ENCODE data around the gene SERINC3. TPM values are rescaled to one million over a fixed set of nuclear protein-coding genes. Genes with fewer than 3 reads are reported as not detected.

The SERINC3 gene
- total RNA-seq, 3 donors from 2014 or later: 91.1 to 254 (median 100) TPM

DNA sequence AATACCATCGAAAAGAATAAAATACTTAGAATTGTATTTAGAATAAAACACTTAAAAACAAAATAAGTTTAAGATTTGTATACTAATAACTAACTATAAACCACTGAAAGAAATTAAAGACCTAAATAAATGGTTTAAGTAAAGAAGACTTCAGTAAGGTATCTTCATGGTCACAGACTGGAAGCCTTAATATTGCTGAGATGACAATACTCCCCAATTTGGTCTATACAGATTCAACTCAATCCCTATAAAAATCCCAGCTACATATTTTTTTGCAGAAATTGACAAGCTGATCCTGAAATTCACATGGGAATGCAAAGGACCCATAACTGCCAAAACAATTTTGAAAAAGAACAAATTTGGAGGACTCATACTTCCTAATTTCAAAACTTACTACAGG lies 18.9 kb downstream of the SERINC3 start:
- no peaks in the 10 kb centered on the region for H3K4me1 ChIP-seq
- H3K27ac ChIP-seq: no peak overlapping the region
- no peaks in the 10 kb centered on the region for H3K9me3 ChIP-seq
- intact Hi-C loops (cut with DNase I; ENCODE audit: low total_unique reads): no loop called here
- peaks cover 12% of the 10 kb centered on the region for H3K36me3 ChIP-seq
- H3K27me3 ChIP-seq: no peaks in the 10 kb centered on the region
- no peak for DNase-seq (ENCODE audit: low spot score in 2 of 2)
- no peak overlapping the region for H3K4me3 ChIP-seq
- TF ChIP-seq, protein P1, sequence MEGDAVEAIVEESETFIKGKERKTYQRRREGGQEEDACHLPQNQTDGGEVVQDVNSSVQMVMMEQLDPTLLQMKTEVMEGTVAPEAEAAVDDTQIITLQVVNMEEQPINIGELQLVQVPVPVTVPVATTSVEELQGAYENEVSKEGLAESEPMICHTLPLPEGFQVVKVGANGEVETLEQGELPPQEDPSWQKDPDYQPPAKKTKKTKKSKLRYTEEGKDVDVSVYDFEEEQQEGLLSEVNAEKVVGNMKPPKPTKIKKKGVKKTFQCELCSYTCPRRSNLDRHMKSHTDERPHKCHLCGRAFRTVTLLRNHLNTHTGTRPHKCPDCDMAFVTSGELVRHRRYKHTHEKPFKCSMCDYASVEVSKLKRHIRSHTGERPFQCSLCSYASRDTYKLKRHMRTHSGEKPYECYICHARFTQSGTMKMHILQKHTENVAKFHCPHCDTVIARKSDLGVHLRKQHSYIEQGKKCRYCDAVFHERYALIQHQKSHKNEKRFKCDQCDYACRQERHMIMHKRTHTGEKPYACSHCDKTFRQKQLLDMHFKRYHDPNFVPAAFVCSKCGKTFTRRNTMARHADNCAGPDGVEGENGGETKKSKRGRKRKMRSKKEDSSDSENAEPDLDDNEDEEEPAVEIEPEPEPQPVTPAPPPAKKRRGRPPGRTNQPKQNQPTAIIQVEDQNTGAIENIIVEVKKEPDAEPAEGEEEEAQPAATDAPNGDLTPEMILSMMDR (IDR thresholded peaks at IDR 0.05): no peak
- no peak for TF ChIP-seq POLR2A (IDR thresholded peaks at IDR 0.05)

DNA sequence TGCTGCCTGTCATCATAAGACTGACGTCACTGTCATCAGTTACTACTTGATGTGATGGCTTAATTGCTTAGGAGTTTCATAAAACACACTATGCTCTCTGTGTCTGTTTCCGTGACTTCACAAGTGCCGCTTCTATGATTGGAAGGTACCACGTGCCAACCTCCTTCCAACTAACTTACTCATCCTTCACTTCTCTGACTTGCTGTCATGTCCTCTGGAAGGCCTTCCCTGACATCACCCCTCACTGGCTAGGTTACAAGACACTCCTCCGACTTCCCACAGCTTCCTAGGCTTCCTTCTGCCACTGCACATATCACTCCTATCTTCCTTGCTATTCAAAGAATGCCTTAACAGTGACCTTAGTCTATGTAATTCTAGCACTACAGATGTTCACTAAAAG lies 20.4 kb downstream of the SERINC3 start:
- TF ChIP-seq POLR2AphosphoS5 (IDR thresholded peaks at IDR 0.05): no peak
- TF ChIP-seq, protein P1 (IDR thresholded peaks at IDR 0.05): no peak
- no peak for TF ChIP-seq POLR2A (IDR thresholded peaks at IDR 0.05)
- DNase-seq (ENCODE audit: low spot score in 2 of 2): no peak
- peaks cover 9% of the 10 kb centered on the region for H3K36me3 ChIP-seq
- H3K27me3 ChIP-seq: no peaks in the 10 kb centered on the region
- intact Hi-C loops (cut with DNase I; ENCODE audit: low total_unique reads): no loop called here
- H3K4me1 ChIP-seq: no peaks in the 10 kb centered on the region
- H3K4me3 ChIP-seq: no peak overlapping the region
- H3K9me3 ChIP-seq: no peaks in the 10 kb centered on the region
- H3K27ac ChIP-seq: no peak overlapping the region

DNA sequence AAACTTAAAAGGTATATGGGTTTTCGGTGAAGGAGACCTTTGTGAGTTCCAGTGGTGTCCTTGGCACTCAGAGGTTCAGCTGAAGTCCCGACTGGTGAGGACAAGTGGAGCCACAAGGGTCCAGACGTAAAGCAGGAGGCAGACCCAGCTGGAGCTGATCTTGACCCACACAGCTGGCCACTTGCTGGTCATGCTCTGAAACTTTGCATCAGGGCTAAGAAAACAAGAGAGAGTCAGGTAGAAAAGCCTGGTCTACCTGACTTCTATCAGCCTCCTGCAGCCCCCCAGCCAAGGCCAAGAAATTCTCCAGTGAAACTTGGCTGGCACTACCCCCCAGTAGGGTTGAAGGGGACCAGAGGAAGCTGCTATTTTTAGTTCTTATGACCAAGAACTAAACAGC lies 21.6 kb downstream of the SERINC3 start:
- Histone ChIP-seq H3K27me3 (no peaks in the 10 kb centered on the region), H3K4me3 (no peak overlapping the region), H3K9me3 (no peaks in the 10 kb centered on the region), H3K4me1 (no peaks in the 10 kb centered on the region), H3K36me3 (peaks cover 9% of the 10 kb centered on the region), H3K27ac (no peak overlapping the region)
- DNase-seq (ENCODE audit: low spot score in 2 of 2): no peak
- TF ChIP-seq, protein P1 (IDR thresholded peaks at IDR 0.05): no peak
- no peak for TF ChIP-seq POLR2AphosphoS5 (IDR thresholded peaks at IDR 0.05)
- TF ChIP-seq POLR2A (IDR thresholded peaks at IDR 0.05): no peak
- intact Hi-C loops (cut with DNase I; ENCODE audit: low total_unique reads): no loop called here

DNA sequence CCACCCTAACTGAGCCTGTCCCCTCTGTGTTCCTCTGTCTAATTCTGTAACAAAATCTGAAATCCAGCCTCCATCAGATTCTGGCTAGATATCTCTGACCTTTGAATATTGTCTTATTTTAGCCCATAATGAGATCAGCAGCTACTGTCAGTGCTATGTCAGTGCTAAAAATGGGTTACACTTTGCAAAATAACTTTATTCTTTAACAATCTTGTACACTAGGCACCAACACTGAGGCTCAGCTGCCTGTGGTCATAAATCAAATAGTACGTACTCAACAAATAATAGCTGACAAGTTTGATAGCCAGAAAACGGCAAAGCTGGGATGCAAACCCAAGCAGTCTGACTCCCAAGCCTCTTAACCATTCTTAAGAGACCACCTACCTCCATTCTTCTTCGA lies 24.1 kb downstream of the SERINC3 start:
- TF ChIP-seq POLR2AphosphoS5 (IDR thresholded peaks at IDR 0.05) (no peak), POLR2A (IDR thresholded peaks at IDR 0.05) (no peak)
- TF ChIP-seq, protein P1 (IDR thresholded peaks at IDR 0.05): no peak
- intact Hi-C loops (cut with DNase I; ENCODE audit: low total_unique reads): loop anchor here (2.0 kb wide), 1 partner anchor 21 kb away; no protein-coding TSS in a partner anchor
- DNase-seq (ENCODE audit: low spot score in 2 of 2): no peak
- H3K36me3 ChIP-seq: peaks cover 4% of the 10 kb centered on the region
- no peak overlapping the region for H3K4me3 ChIP-seq
- H3K9me3 ChIP-seq: no peaks in the 10 kb centered on the region
- no peaks in the 10 kb centered on the region for H3K27me3 ChIP-seq
- H3K4me1 ChIP-seq: no peaks in the 10 kb centered on the region
- H3K27ac ChIP-seq: no peak overlapping the region

DNA sequence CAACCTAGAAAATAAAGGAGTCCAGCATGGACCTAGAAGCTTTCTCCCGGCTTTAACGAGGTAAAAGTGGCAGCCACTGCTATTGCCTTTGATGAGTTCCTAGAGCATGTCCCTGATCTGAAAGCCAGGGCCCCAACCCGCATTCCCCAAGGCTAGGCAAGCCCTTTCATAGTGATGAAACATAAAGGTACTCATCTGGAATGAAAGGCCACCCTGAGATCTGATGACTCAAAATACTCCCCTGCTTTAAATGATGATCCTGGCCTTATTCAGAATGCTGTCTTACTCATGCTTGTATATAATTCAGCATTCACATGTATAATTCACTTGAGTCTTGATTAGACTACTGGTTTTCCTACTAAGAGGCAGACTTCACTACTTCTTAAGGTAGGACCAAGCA lies 24.9 kb downstream of the SERINC3 start:
- H3K36me3 ChIP-seq: peaks cover under 1% of the 10 kb centered on the region
- TF ChIP-seq POLR2A (IDR thresholded peaks at IDR 0.05) (no peak), POLR2AphosphoS5 (IDR thresholded peaks at IDR 0.05) (no peak)
- TF ChIP-seq, protein P1 (IDR thresholded peaks at IDR 0.05): no peak
- no peak overlapping the region for H3K27ac ChIP-seq
- intact Hi-C loops (cut with DNase I; ENCODE audit: low total_unique reads): loop anchor here (2.0 kb wide), 1 partner anchor 20 kb away; no protein-coding TSS in a partner anchor
- H3K4me1 ChIP-seq: no peaks in the 10 kb centered on the region
- no peaks in the 10 kb centered on the region for H3K9me3 ChIP-seq
- no peak overlapping the region for H3K4me3 ChIP-seq
- DNase-seq (ENCODE audit: low spot score in 2 of 2): no peak
- H3K27me3 ChIP-seq: no peaks in the 10 kb centered on the region

Data from breast epithelium (tissue), 4 donors.